ENCODE data around the gene PHAF1. TPM values are rescaled to one million over a fixed set of nuclear protein-coding genes. Genes with fewer than 3 reads are reported as not detected.

The PHAF1 gene
- total RNA-seq, 1 experiment from 2014 or later = 10.3 TPM

GRCh38 chr16:67184995-67185650 is 75.4 kb downstream of the PHAF1 start:
- DNase-seq (ENCODE audit: low read depth) = peak; percentile 86
- in situ Hi-C loops (cut with HindIII; ENCODE audit: low pct_unique_long_range_greater_than_20kb, low sequenced_read_pairs) = no loop called here

- no peak for DNase-seq (ENCODE audit: low read depth)
- in situ Hi-C loops (cut with HindIII; ENCODE audit: low pct_unique_long_range_greater_than_20kb, low sequenced_read_pairs) = no loop called here
Observed at GRCh38 chr16:67185651-67186134, 76.0 kb downstream of the PHAF1 start.

- no peak for DNase-seq (ENCODE audit: low read depth)
Observed at GRCh38 chr16:67186550-67186950, 76.8 kb downstream of the PHAF1 start.

GRCh38 chr16:67187175-67187890 is 77.6 kb downstream of the PHAF1 start:
- DNase-seq (ENCODE audit: low read depth) = no peak
- in situ Hi-C loops (cut with HindIII; ENCODE audit: low pct_unique_long_range_greater_than_20kb, low sequenced_read_pairs) = no loop called here

More at GRCh38 chr16:67186550-67186950, 76.8 kb downstream of the PHAF1 start:
- in situ Hi-C loops (cut with HindIII; ENCODE audit: low pct_unique_long_range_greater_than_20kb, low sequenced_read_pairs) = no loop called here

GRCh38 chr16:67188323-67188722 is 78.6 kb downstream of the PHAF1 start:
- in situ Hi-C loops (cut with HindIII; ENCODE audit: low pct_unique_long_range_greater_than_20kb, low sequenced_read_pairs) = no loop called here
- DNase-seq (ENCODE audit: low read depth) = no peak

GRCh38 chr16:67188798-67189197 is 79.1 kb downstream of the PHAF1 start:
- in situ Hi-C loops (cut with HindIII; ENCODE audit: low pct_unique_long_range_greater_than_20kb, low sequenced_read_pairs) = no loop called here
- no peak for DNase-seq (ENCODE audit: low read depth)

- in situ Hi-C loops (cut with HindIII; ENCODE audit: low pct_unique_long_range_greater_than_20kb, low sequenced_read_pairs) = no loop called here
Observed at GRCh38 chr16:67190041-67190440, 80.3 kb downstream of the PHAF1 start, which contains the start of gene EXOC3L1. TSS of gene EXOC3L1 (minus strand) at chr16:67190136. CDS start at chr16:67189676, 460 bp downstream.

GRCh38 chr16:67190448-67191399 is 81.0 kb downstream of the PHAF1 start:
- no peak for DNase-seq (ENCODE audit: low read depth)
- in situ Hi-C loops (cut with HindIII; ENCODE audit: low pct_unique_long_range_greater_than_20kb, low sequenced_read_pairs) = no loop called here

More at GRCh38 chr16:67190041-67190440, 80.3 kb downstream of the PHAF1 start, which contains the start of gene EXOC3L1:
- no peak for DNase-seq (ENCODE audit: low read depth)

GRCh38 chr16:67191411-67191994 is 81.8 kb downstream of the PHAF1 start:
- in situ Hi-C loops (cut with HindIII; ENCODE audit: low pct_unique_long_range_greater_than_20kb, low sequenced_read_pairs) = no loop called here

GRCh38 chr16:67191995-67192681 is 82.4 kb downstream of the PHAF1 start, which contains the start of gene E2F4:
TSS of gene E2F4 (plus strand) at chr16:67192155. CDS start at chr16:67192228, 73 bp downstream.
- DNase-seq (ENCODE audit: low read depth) = peak; percentile 78
- in situ Hi-C loops (cut with HindIII; ENCODE audit: low pct_unique_long_range_greater_than_20kb, low sequenced_read_pairs) = no loop called here

More at GRCh38 chr16:67191411-67191994, 81.8 kb downstream of the PHAF1 start:
- DNase-seq (ENCODE audit: low read depth) = no peak

- in situ Hi-C loops (cut with HindIII; ENCODE audit: low pct_unique_long_range_greater_than_20kb, low sequenced_read_pairs) = no loop called here
- DNase-seq (ENCODE audit: low read depth) = no peak
Observed at GRCh38 chr16:67192781-67193361, 83.1 kb downstream of the PHAF1 start.

- DNase-seq (ENCODE audit: low read depth) = no peak
- in situ Hi-C loops (cut with HindIII; ENCODE audit: low pct_unique_long_range_greater_than_20kb, low sequenced_read_pairs) = no loop called here
Observed at GRCh38 chr16:67193536-67193935, 83.8 kb downstream of the PHAF1 start.

- DNase-seq (ENCODE audit: low read depth) = no peak
- in situ Hi-C loops (cut with HindIII; ENCODE audit: low pct_unique_long_range_greater_than_20kb, low sequenced_read_pairs) = no loop called here
Observed at GRCh38 chr16:67194260-67194659, 84.5 kb downstream of the PHAF1 start.

GRCh38 chr16:67195676-67196075 is 85.9 kb downstream of the PHAF1 start:
- DNase-seq (ENCODE audit: low read depth) = no peak
- in situ Hi-C loops (cut with HindIII; ENCODE audit: low pct_unique_long_range_greater_than_20kb, low sequenced_read_pairs) = no loop called here

- in situ Hi-C loops (cut with HindIII; ENCODE audit: low pct_unique_long_range_greater_than_20kb, low sequenced_read_pairs) = no loop called here
- DNase-seq (ENCODE audit: low read depth) = no peak
Observed at GRCh38 chr16:67196881-67197280, 87.1 kb downstream of the PHAF1 start.

- in situ Hi-C loops (cut with HindIII; ENCODE audit: low pct_unique_long_range_greater_than_20kb, low sequenced_read_pairs) = no loop called here
Observed at GRCh38 chr16:67197704-67198103, 88.0 kb downstream of the PHAF1 start.

More at GRCh38 chr16:67197704-67198103, 88.0 kb downstream of the PHAF1 start:
- DNase-seq (ENCODE audit: low read depth) = no peak
